GM12865 (cell line): ENCODE results near the gene PTPRN2.

Experiments
- DNase-seq: peaks from one replicate; pipeline ENCODE4 v3.0.0; 2010; ENCODE audit warnings: low read depth
- H3K4me3 ChIP-seq: 2 replicates; pipeline ENCODE4 v1.5.1; 2011; ENCODE audit warnings: mild to moderate bottlenecking, low read depth, low read length, control low read depth
- CTCF ChIP-seq: IDR thresholded peaks from 2 replicates; pipeline ENCODE4 v1.5.1; 2011; ENCODE audit warnings: low read length, control low read depth, low read depth, inconsistent platforms; ENCODE audit not compliant: insufficient read depth; ENCODE audit errors: missing control alignments

The PTPRN2 gene

GRCh38 chr7:158446706-158447105 is 140.9 kb downstream of the PTPRN2 start:
- no peak for TF ChIP-seq CTCF

DNA sequence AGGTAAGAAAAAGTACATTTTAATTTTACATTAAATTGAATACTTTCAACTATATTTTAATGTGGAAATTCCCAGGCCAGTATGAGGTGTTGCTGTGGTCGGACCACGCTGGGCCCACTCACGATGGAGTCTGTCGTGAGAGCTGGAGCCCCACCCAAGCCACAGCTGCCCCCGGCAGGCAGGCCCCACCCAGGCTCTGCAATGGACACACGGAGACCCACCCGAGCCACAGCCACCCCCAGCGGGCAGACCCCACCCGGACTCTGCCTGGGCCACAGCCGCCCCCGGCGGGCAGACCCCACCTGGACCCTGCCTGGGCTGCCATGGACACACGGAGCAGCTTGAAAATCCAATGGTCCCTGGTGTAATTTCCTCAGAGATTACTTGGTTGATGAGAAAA is 141.3 kb downstream of the PTPRN2 start:
- DNase-seq, result no peak
- H3K4me3 ChIP-seq, result no peak overlapping the region
- no peak for TF ChIP-seq CTCF

More at GRCh38 chr7:158446706-158447105, 140.9 kb downstream of the PTPRN2 start:
- no peak for DNase-seq
- no peak overlapping the region for H3K4me3 ChIP-seq

DNA sequence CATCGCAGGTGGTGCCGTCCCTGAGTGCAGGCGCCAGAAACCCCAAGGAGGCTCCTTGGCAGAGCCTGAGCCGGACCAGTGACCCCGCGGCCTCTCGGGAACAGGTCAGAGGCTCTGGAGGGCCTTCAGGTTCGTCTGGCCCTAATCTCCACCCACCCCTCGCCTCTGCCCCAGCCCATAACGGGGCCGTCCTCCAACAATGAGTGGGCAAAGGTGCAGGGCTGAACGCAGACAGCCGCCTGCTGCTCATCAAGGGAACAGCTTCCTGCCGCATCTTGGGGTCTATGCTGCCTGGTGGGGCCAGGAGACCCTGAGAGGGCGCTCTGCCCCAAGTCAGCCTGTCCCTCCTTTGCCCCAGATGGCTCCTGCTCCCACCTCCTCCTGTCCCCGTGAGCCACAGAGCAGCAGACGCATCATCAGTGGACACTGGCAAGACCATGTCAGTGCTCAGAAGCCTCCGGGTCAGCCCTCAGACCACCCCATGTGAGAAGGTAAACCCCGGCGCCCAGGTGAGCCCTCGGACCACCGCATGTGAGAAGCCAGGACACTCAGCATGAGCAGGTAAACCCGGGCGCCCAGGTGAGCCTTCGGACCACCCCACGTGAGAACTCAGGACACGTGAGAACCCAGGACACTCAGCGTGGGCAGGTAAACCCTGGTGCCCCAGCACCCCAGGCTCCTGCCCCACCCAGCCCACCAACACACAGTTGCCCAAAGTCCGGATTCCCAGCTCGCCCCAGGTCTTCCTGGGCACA is 142.0 kb downstream of the PTPRN2 start:
- TF ChIP-seq CTCF, result no peak
- no peak overlapping the region for H3K4me3 ChIP-seq
- DNase-seq, result no peak

DNA sequence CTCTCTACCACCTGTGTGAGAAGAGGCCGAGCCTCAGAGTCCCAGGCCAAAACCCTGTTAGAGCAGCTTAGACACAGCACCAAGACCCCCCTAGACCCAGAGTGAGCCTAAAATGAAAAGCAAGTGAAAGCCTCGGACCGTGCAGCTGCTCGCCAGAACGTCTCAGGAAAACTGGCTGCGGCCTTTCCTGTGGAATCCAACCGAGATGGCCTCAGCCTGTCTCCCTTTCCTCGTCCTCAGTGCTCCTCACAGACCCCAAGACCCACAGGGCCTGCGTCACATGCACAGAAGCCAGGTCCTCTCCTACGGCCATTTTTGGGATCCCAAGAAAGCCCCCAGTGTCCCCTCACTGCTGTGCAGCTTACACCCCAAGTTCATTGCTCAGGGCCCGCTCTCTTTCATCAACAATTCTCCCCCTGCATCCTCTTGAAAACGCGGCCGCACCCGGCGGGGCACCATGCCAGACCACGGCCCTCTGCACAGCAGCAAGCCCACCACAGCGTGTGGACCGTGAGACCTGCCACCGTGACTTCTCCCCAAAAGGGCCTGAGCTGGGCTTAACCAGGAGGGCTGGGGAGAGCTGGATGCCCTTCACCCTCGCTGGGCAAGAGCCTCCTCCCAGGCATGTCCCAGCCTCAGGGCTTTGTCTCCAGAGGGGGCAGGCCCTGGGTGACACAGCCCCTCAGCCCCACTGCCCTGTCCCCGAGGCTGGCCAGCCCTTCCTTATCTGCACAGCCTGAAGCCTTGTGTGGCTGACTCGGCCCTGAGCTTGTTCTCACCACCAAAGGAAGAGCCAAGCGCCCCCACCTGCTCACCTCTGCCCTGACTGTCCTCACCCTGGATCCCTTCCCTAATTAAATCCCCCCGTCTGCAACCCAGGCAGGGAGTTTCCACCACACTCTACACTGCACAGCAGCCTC is 142.9 kb downstream of the PTPRN2 start:
- no peak for TF ChIP-seq CTCF
- H3K4me3 ChIP-seq, result no peak overlapping the region
- DNase-seq, result no peak

DNA sequence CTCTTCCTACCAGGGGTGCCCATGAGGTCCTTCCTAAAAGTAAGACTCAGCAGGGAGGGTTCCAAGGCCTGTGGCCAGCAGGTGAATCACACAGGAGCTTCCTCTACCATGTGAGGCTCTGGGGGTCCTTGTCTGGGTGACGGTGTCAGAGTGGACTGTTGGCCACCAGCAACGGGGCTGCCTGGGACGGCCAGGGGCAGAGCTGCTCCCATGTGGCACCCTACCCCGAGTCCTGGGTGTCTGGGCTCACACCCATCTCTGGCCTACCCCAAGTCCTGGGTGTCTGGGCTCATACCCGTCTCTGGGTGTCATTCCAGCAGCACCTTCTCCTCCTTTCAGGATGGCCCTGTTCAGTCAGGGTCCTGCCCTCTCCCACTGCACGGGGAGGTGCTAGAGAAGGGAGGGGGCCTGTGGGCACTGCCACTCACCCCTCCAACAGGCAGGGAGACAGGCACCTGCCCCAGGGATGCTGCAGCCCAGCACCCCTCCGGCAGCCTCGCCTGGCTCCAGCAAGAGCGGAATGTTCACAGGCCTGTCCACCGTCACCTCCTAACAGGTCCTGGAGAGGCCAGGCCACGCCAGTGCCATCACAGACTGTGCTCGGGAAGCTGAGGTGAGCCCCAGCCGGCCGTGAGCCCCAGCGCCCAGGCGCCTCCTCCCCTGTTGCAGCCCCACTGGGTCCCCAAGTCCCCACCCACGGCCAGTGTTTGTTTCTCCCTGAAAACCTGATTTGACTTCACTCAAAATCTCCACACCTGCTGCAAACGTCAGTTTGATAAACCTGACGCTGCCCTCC is 143.7 kb downstream of the PTPRN2 start:
- TF ChIP-seq CTCF, result no peak
- H3K4me3 ChIP-seq, result no peak overlapping the region
- no peak for DNase-seq

DNA sequence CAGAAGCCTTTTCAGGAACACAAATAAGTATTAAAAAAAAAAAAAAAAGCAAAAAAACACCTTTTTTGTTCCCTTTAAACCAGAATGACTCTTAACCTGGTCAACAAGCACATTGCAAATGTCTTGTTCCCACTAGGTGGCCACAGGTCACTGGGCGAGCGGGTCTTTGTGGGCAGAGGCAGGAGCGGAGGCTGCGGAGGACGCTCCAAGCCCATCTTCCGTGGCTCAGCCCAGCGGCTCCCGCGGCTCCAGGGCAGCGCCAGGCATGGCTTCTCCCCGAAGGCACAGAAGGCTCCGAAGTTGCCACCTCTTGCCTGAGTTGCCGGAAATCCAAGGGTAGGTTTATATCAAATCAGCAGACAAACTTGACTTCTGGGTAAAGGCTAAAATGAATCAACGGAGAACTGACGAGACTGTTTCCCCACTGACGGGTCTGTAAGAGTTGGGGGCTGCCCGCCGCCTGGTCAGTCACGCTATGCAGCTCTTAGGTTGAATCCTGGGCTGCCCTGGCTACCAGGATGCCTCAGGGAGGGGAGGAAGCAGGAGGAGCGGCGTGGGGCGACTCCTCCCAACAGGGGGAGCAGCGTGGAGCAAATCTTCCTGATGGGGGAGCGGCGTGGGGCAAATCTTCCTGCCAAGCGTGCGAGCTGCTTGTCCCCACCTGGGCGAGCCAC is 144.5 kb downstream of the PTPRN2 start:
- no peak overlapping the region for H3K4me3 ChIP-seq
- TF ChIP-seq CTCF, result no peak
- no peak for DNase-seq
